OCI-M1 (cell line): ENCODE data around the gene TMEM176B.
"Not testable (repeated sequence)": the region's sequence is repeated elsewhere in the genome, so short reads cannot be mapped to it uniquely, and the experiment has no call there.

ENCODE experiments used
- DNase-seq: peaks from one replicate; lab custom pipeline; 2025; lab: John Stamatoyannopoulos, UW

TMEM176B gene

DNA sequence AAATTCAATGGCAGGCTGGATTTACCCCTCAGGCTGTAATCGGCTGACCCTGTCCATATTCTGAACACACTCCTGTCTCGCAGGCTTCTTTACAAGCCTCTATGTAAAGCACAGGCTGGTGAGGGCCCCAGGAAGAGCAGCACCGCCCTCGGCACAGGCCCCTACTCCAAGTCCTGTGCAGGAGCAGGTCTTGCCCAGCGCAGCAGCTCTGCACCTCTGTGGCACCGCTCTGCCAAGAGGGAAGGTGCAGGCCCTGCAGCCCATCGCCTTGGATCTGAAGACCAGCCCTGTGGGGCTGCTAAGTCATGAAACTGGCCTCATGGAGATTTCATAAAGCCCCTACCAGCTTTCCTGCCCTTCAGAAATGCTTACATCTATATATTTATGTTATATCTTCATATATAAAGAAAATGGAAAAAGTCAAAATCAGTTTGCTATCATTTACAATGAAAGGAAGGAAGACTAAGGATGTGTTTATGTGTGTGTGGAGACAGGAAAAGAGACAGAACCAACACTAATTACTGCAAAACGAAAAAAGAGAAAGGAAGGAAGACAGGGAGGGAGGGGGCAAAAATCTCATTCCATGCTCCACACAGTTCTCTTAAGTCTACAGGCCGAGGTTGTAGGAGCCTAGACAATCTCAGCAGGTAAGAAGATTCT lies 9.6 kb downstream of the TMEM176B start:
- no peak for DNase-seq

- DNase-seq: peak; percentile 27
Observed at GRCh38 chr7:150788474-150789269, 11.5 kb downstream of the TMEM176B start.

DNA sequence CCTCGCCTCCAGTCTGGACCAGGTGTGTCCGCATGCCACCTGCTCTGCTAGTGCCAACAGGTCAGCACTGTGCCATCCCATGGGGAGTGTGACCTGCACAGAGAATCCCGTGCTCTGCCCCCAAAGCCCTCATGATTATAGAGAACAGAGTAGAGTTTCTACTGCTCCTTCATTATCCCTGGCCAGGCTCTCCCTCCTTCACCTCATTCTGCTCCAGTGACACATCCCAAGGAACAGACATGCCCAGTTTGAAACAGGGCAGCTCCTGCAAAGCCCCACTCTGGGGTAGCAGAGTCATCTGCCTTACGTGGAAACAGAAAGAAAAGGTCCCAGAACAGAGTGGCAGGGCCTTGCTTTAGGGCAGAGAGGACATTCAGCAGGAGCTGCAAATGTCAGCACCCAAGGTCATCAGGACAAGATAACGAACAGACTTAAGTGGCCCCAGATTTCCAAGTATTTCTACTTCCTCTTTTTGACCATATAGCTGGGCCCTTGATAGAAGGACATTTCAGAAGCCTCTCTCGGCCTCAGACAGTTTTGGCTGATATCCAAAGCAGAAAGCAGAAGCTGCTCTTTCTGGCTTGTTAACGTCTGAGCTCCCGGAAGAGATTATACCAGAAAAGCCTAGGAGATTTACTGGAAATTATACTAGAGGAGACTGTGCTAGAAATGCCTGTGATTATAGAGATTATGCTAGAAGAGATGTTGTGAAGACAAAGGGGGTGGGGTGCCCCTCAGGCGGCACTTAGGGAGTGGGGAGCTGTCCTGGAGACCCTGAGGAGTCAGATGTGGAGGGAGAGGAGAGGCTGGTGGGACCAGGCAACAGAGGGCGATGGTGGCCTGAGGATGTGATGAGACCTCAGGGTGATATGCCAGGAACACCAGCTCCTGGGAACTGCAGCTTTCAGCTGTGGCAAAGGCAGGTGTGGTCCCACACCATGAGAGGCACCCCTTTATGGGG lies 12.6 kb downstream of the TMEM176B start:
- peak; percentile 97 for DNase-seq

GRCh38 chr7:150784954-150785353 lies 15.2 kb downstream of the TMEM176B start:
- no peak for DNase-seq

- DNase-seq: no peak
Observed at GRCh38 chr7:150784120-150784736, 15.9 kb downstream of the TMEM176B start.

GRCh38 chr7:150781961-150782360 lies 18.2 kb downstream of the TMEM176B start:
- DNase-seq: no peak

GRCh38 chr7:150781103-150781502 lies 19.1 kb downstream of the TMEM176B start:
- peak; percentile 34 for DNase-seq

DNA sequence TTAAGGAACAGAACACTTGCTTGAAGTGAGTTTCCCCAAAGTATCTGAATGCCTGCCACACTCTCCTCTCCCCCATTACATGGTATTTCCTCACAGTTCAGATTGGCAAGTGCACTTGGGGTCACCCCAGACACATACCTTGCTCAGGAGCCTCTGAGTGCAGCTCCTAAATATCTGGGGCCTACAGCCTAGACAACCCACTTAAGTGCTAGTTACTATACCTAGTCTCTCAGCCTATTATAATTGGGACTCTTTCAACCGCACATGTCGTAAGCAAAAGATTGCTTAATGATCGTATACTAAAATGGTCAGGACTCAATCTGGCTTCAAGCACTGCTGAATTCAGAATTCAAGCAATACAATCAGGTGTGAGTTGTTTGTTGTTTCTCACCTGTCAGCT lies 19.9 kb downstream of the TMEM176B start:
- DNase-seq: no peak

- DNase-seq: peak; percentile 85
Observed at GRCh38 chr7:150778738-150779301, 21.3 kb downstream of the TMEM176B start.

DNA sequence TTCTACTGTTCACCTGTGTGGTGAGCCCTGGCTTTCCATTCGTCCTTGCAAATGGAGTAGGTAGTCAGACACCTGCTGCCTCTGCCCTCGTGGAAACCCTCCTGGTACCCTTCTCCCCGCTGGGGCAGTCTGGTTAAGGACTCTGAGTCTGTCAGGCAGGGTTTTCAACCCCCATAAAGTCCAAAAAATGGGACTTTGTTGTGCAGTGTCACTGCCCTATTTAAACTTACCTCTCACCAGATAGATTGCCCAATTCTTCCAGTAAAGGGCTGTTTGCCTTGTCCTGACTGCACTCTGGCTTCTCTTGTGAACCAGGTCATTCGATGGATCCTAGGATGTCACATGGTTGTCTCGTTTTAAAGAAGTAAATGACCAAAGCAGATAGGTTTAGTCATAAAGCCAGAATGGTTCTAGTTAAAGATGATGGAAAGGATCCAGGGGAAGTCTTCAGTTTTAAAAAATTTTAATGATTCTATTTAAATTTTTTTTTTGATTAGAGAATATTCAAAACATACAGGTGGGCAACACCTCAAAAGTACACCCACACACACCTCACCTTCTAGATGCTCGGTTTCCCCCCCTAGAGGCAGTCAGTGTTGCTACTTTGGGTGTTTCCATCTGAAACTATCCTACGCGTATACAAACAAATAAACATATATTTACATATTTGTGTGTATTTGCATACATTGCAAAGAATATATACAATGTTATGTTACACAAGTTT lies 22.0 kb downstream of the TMEM176B start:
- DNase-seq: no peak

DNA sequence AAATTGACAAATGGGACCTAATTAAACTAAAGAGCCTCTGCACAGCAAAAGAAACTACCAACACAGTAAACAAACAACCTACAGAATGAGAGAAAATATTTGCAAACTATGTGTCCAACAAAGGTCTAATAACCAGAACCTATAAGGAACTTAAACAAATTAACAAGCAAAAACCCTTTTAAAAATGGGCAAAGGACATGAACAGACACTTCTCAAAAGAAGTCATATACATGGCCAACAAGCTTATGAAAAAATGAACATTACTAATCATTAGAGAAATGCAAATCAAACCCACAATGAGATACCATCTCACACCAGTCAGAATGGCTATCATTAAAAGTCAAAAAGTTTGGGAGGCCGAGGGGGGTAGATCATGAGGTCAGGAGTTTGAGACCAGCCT lies 26.0 kb downstream of the TMEM176B start:
- not testable (repeated sequence) for DNase-seq

DNA sequence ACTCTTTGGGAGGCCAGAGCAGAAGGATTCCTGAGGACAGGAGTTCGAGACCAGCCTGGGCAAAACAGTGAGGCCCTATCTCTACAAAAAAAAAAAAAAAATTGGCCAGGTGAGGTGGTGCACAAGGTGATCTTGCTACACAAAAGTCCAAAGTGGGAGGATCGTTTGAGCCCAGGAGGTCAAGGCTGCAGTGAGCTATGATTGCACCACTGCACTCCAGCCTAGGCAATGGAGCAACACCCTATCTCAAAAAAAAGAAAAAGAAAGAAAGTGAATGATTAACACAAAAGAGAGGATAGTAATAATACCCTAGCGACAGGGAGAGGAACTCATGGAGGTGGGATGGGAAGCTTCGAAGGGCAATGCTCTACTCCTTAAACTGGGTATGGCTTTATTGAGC lies 30.4 kb downstream of the TMEM176B start:
- no peak for DNase-seq

- DNase-seq: no peak
Observed at GRCh38 chr7:150766334-150766709, 33.8 kb downstream of the TMEM176B start.

GRCh38 chr7:150759479-150759878 lies 40.7 kb downstream of the TMEM176B start:
- no peak for DNase-seq

DNA sequence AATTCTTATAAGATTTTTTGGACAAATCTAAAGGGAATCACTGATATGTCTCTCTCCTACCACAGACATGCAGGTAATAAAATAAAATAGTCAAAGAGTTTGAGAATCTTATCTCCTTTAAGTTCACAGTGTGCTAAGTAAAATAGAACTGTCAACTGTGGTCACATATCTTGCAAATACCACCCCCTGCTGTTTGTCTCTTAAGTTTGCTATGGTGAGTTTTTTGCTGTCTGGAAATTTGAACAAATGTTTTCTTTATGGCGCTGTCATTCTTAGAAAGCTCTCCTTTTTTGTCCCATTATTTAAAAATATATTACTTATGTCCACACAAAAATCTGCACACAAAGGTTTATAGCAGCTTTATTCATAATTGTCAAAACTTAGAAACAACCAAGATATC lies 43.3 kb downstream of the TMEM176B start:
- DNase-seq: peak; percentile 44

DNA sequence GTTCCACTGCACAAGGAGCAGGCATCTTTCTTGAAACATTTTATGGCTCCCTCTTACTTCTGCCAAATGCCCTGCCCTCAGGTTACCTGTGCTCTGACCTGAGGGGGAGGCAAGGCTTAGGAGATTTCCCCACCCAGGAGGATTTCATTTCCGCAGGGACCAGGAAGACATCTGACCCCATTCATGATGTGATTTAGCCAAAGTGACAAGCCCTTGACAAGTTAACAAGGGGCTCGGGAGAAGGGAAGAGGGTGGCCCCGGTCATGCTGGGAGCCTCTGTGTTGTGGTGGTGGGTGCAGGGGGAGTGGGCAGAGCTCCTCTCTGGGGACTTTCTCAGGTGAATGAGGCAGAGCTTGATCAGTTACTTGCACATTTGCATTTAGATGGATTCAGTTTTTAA lies 44.0 kb downstream of the TMEM176B start:
- no peak for DNase-seq

DNA sequence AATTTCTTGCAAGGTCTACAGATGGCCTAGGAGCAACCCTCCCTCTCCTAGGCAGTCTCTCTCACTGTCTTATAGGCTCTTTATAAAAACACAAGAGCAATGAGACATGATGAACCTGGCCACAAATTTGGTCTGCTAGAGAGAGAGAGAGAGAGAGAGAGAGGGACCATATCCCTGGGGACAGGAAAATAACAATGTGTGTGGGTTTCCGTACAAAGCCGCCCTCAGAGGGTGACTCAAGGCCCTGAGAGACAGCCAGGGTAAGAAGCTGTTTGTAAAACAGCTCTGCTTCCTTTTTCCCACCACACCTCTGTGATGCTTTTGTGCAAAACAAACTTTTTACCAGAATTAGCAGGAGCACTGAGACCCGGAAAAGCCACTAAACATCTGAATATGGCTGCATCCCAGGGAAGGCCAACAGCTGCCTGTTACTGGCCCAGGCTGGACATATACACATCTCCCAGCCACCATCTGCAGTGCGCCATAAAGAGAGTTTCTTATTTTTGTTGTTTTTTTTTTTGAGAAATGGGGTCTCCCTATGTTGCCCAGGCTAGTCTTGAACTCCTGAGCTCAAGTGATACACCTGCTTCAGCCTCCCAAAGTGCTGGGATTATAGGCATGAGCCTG lies 44.6 kb downstream of the TMEM176B start:
- no peak for DNase-seq

DNA sequence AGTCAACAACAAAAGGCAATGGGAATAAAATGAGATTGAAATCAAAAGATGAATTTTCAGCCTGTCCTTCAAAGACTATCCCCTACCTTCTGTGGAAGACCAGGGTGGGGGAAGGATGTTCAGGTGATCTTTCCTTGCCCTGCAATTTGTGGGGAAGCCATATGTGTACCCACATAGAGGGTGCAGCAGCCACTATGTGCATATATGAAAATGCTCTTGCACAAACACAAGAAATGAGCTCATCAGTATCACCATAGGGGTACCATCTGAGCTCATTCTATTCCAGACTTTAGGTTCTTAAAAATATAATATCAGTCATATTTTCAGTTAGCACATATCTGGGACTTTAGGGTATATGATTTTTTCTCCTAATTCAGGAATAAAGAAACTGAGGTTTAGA lies 45.2 kb downstream of the TMEM176B start:
- DNase-seq: no peak

- DNase-seq: peak; percentile 67
Observed at GRCh38 chr7:150753826-150754603, 46.1 kb downstream of the TMEM176B start.

GRCh38 chr7:150753239-150753638 lies 46.9 kb downstream of the TMEM176B start:
- no peak for DNase-seq
